Measurements from ENCODE around the gene FHAD1. TPM values are rescaled to one million over a fixed set of nuclear protein-coding genes. Genes with fewer than 3 reads are reported as not detected.

Gene FHAD1
- total and polyA plus RNA-seq, 2 of the 13 experiments (the other 11 are each of a cell fraction or from before 2014, with no cell fraction given) = not detected

GRCh38 chr1:15339570-15339969, 92.5 kb downstream of the FHAD1 start (continued):
- no peak for TF ChIP-seq ZBTB44 (CRISPR knock-in tag; IDR thresholded peaks at IDR 0.05)
- no peak for TF ChIP-seq SP140L (CRISPR knock-in tag; IDR thresholded peaks at IDR 0.05; ENCODE audit: borderline replicate concordance)
- TF ChIP-seq AFF4 (CRISPR knock-in tag; IDR thresholded peaks at IDR 0.05) = no peak
- TF ChIP-seq WIZ (CRISPR knock-in tag; IDR thresholded peaks at IDR 0.05) = no peak
- TF ChIP-seq GATA4 (IDR thresholded peaks at IDR 0.05; ENCODE audit: borderline replicate concordance, low read depth) = no peak
- TF ChIP-seq EHMT2 (IDR thresholded peaks at IDR 0.05; ENCODE audit: borderline replicate concordance, low read depth, low read length) = no peak
- TF ChIP-seq PCBP1 (IDR thresholded peaks at IDR 0.05; ENCODE audit: borderline replicate concordance, low read depth, low read length) = no peak

GRCh38 chr1:15341228-15341627, 94.2 kb downstream of the FHAD1 start:
- ChIA-PET POLR2A (no interaction called here), CTCF (ENCODE audit: low intra/inter-chr PET ratio, low total read pairs) (no interaction called here)
- Histone ChIP-seq H3K27ac (ENCODE audit: extremely low read length, insufficient read depth, low read length) (no peak overlapping the region), H3K9me3 (ENCODE audit: low read length) (no peaks in the 10 kb centered on the region), H3K79me2 (ENCODE audit: insufficient read depth, low read length) (no peaks in the 10 kb centered on the region), H2AFZ (ENCODE audit: low read length) (no peak overlapping the region), H3K4me2 (ENCODE audit: low read depth, low read length) (no peak overlapping the region), H4K20me1 (ENCODE audit: insufficient read depth, low read length) (no peaks in the 10 kb centered on the region), H3K36me3 (replicated peaks in 1 of 2; ENCODE audit: control insufficient read depth in 1 of 2, insufficient read depth in 2 of 2, low read length in 2 of 2) (no peaks in the 10 kb centered on the region), H3K4me3 (replicated peaks in 1 of 3; ENCODE audit: insufficient read depth in 1 of 3, low read depth in 2 of 3, low read length in 3 of 3) (no peak overlapping the region), H3K4me1 (ENCODE audit: insufficient read depth, low read length) (peaks cover 43% of the 10 kb centered on the region), H3K27me3 (ENCODE audit: control insufficient read depth in 1 of 2, insufficient read depth in 2 of 2, low read length in 2 of 2) (peaks cover 0 to 9% of the 10 kb centered on the region in 2 experiments; a peak in 4 of 5 replicates), H3K9ac (ENCODE audit: insufficient read depth, low read depth, low read length) (no peak overlapping the region)
- DNase-seq (ENCODE audit: low spot score) (no peak), ATAC-seq (no peak), FAIRE-seq (no peak)
- TF ChIP-seq ZKSCAN1 (IDR thresholded peaks at IDR 0.05; ENCODE audit: low read length) = peak; percentile 62; the same call in 1 of the 2 replicates
- TF ChIP-seq ZNF484 (CRISPR knock-in tag; IDR thresholded peaks at IDR 0.05; ENCODE audit: borderline replicate concordance, low read depth) = no peak
- no TSS peak for BruUV-seq (replicated peaks)
- WGBS (ENCODE audit: low lambda C conversion rate) = 54% methylated on average over 2 of the region's 2 CpGs
- in situ Hi-C loops (cut with HindIII; ENCODE audit: extremely low pct_ligation_motif_present, low pct_unique_long_range_greater_than_20kb) = no loop called here
- intact Hi-C loops (cut with micrococcal nuclease; ENCODE audit: unreplicated experiment) = no loop called here

All from HepG2 (cell line).